GM10248 (cell line): ENCODE measurements around the gene UCN2.

Experiments
- CTCF ChIA-PET: fragments of 300-600 bp; sonication (Branson Sonifier 250); formaldehyde crosslinking; extraction: SDS; loops from one replicate; lab custom pipeline; 2021; ENCODE audit warnings: antibody characterized with exemption; lab: Yijun Ruan, JAX
- POLR2A ChIA-PET: fragments of 350-650 bp; sonication (Branson Sonifier 250); formaldehyde crosslinking; extraction: SDS; loops from one replicate; lab custom pipeline; 2020; ENCODE audit warnings: antibody characterized with exemption; lab: Yijun Ruan, JAX
- DNase-seq: peaks from one replicate; pipeline ENCODE4 v3.0.0; 2012; ENCODE audit errors: extremely low spot score
- TF ChIP-seq, protein P1 (sequence below): IDR thresholded peaks from 2 replicates; pipeline ENCODE4 v1.5.1; 2012; ENCODE audit warnings: mild to moderate bottlenecking, low read depth; ENCODE audit errors: extremely low read depth, missing control alignments, control extremely low read depth

UCN2 gene

DNA sequence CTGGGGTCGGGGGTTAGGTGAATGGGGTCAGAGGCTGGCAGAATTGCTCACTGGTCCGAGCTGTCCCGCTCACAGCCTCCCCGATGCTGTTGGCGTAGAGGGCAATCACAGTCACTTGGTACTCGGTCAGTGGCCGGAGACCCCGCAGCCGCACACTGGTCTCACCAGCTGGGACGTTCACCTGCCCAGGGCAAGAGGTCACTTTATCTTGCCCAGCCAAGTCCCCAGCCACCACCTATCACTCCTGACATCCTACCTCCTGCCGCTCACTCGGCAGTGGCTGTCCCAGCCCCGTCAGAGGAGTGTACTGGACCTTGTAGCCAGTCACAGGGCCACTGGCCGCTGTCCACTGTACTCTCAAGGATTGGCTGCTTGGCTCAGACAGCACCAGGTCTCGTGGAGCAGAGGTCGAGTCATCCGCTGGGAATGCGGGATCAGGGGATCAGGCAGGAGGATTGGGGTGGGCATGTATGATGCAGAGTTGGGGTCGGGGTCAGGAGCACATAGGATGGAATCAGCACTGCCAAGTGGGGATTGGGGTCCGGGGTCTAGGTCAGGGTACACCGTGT, 29.0 kb upstream of the UCN2 start:
- ChIA-PET CTCF (no interaction called here), POLR2A (no interaction called here)
- TF ChIP-seq, protein P1, sequence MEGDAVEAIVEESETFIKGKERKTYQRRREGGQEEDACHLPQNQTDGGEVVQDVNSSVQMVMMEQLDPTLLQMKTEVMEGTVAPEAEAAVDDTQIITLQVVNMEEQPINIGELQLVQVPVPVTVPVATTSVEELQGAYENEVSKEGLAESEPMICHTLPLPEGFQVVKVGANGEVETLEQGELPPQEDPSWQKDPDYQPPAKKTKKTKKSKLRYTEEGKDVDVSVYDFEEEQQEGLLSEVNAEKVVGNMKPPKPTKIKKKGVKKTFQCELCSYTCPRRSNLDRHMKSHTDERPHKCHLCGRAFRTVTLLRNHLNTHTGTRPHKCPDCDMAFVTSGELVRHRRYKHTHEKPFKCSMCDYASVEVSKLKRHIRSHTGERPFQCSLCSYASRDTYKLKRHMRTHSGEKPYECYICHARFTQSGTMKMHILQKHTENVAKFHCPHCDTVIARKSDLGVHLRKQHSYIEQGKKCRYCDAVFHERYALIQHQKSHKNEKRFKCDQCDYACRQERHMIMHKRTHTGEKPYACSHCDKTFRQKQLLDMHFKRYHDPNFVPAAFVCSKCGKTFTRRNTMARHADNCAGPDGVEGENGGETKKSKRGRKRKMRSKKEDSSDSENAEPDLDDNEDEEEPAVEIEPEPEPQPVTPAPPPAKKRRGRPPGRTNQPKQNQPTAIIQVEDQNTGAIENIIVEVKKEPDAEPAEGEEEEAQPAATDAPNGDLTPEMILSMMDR: no peak
- DNase-seq: no peak

DNA sequence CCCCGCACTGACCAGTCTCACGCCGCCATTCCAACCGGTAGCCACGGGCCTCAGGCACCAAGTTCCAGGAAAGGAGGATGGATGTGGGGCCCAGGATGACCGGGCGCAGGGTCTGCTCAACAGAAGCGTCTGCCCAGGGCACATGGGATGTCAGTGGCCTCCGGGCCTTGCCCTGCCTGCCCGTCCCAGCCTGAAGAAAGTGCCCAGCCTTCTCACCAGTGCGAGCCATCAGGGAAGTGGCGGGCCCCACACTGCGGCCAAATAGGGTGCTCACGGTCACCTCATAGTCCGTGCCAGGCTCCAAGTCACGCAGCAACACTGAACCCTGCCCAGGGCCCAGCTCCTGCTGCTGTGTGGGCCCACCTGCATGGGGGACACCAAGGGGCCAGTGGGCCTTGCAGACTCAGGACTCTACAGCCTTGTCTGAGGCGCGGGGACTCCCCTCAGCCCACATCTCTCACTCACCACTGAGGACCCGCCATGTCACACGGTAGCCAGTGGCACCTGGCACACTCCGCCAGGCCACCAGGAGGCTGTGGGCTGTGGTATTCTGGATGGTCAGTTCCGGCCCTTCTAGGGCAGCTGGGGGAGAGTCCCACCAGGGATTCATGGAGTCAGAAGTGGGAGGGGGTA, 28.4 kb upstream of the UCN2 start:
- POLR2A ChIA-PET: no interaction called here
- CTCF ChIA-PET: no interaction called here

DNA sequence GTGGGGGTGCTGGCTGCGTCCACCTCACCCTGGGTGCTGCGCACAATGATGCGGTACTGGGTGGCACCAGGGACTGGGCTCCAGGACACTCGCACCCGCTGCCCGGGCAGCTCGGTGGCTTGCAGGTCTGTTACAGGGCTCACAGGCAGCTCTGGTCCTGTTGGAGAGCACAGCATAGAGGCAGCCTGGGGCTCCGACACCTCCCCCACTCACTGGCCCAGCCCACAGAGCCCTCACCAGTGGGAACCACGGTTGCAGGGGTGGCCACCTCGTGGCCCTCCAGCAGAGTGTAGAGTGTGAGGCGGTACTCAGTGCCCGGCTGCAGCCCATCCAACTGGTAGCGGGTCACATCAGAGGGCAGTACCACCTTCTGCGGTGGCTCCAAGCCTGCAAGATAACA, 27.9 kb upstream of the UCN2 start:
- no peak for DNase-seq
- CTCF ChIA-PET: no interaction called here
- TF ChIP-seq, protein P1: no peak
- POLR2A ChIA-PET: no interaction called here

More for the DNA sequence above, 28.4 kb upstream of the UCN2 start:
- TF ChIP-seq, protein P1: no peak
- no peak for DNase-seq

DNA sequence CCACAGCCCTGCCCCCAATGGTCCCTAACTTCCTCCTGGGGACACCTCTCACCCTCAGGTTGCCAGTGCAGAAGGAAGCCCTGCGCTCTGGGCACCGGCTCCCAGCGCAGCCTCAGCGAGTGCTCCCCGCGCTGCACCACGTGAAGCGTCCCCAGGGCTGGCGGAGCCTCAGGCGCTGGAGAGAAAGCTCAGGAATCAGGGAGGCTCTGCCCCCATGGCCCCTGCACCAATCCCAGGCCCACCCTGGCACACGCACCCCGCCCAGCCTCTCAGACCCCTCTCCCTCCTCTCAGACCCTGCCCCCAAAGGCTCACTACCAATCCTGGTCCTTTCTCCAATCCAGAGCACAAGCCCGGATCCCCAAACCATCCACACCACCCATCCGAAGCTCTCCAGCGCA, 24.6 kb upstream of the UCN2 start:
- ChIA-PET POLR2A (no interaction called here), CTCF (no interaction called here)
- TF ChIP-seq, protein P1: no peak
- no peak for DNase-seq

DNA sequence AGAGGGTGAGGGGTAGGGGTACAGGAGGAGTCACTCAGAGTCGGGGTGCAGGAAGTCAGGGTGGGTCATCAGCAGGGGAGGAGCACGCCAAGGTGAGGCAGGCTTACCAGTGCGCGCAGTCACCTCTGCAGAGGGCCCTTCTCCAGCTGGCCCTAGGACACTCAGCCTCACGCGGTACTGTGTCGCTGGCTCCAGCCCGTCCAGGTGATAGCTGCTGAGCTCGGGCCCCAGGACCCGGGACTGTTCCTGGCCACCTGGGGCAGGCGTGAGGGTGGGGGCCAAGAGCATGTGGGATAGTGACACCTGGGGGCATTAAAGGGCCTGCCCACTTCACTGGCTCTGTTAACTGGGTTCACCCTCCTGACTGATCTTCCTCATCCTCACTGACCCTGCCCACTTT, 24.1 kb upstream of the UCN2 start:
- ChIA-PET POLR2A (no interaction called here), CTCF (no interaction called here)
- TF ChIP-seq, protein P1: no peak
- no peak for DNase-seq

DNA sequence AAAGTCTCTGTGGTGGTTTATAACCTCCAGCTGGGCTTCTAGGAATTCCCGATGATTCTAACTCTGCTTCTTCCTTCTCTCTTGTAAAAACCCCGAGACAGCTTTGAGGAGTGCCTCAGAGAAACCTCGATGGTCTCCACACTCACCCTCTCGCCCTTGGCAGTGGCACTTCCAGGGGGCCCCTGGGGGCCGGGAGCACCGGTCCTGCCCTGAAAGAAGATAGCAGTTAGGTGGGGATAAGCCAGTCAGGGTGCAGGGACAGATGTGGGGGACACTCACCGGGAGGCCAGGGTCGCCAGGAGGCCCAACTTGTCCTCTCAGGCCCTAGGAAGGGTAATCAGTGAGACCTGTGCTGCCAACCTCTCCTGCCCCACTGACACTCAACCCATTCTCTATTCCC, 21.8 kb upstream of the UCN2 start:
- TF ChIP-seq, protein P1: no peak
- CTCF ChIA-PET: no interaction called here
- no peak for DNase-seq
- POLR2A ChIA-PET: no interaction called here
